ENCODE data around the gene DIABLO. TPM values are rescaled to one million over a fixed set of nuclear protein-coding genes. Genes with fewer than 3 reads are reported as not detected.
"Not testable (repeated sequence)": the region's sequence is repeated elsewhere in the genome, so short reads cannot be mapped to it uniquely, and the experiment has no call there.

Gene DIABLO
- polyA plus RNA-seq, 4 donors: 54.0 to 68.4 (median 57.8) TPM

GRCh38 chr12:122207391-122207790 lies 18.5 kb downstream of the DIABLO start:
- Histone ChIP-seq H3K27me3 (ENCODE audit: control insufficient read depth in 3 of 3, insufficient read depth in 3 of 3, low read length in 3 of 3) (peaks cover 2 to 32% (median 7%) of the 10 kb centered on the region in 3 donors), H3K4me3 (ENCODE audit: low read depth in 1 of 3, low read length in 3 of 3) (no peak overlapping the region), H3K27ac (ENCODE audit: low read depth in 1 of 3, low read length in 2 of 3) (no peak overlapping the region), H3K9me3 (ENCODE audit: control insufficient read depth in 2 of 2, insufficient read depth in 1 of 2, low read depth in 1 of 2, low read length in 1 of 2) (no peaks in the 10 kb centered on the region), H3K4me1 (ENCODE audit: control insufficient read depth in 3 of 3, insufficient read depth in 2 of 3, low read depth in 1 of 3, low read length in 2 of 3) (peaks cover 0 to 6% (median 2%) of the 10 kb centered on the region in 3 donors), H3K36me3 (ENCODE audit: control insufficient read depth in 3 of 3, insufficient read depth in 2 of 3, low read depth in 1 of 3, low read length in 3 of 3) (peaks cover 13 to 52% (median 13%) of the 10 kb centered on the region in 3 donors)
- WGBS, 3 donors: 85 to 92% (median 90%) methylated on average over 8 of the region's 8 CpGs
- no peak for DNase-seq
- FAIRE-seq: no peak

GRCh38 chr12:122206976-122207375 lies 18.9 kb downstream of the DIABLO start:
- no peak overlapping the region for H3K4me3 ChIP-seq (ENCODE audit: low read depth in 1 of 3, low read length in 3 of 3)
- H3K4me1 ChIP-seq (ENCODE audit: control insufficient read depth in 3 of 3, insufficient read depth in 2 of 3, low read depth in 1 of 3, low read length in 2 of 3): peaks cover 0 to 6% (median 2%) of the 10 kb centered on the region in 3 donors
- H3K9me3 ChIP-seq (ENCODE audit: control insufficient read depth in 2 of 2, insufficient read depth in 1 of 2, low read depth in 1 of 2, low read length in 1 of 2): no peaks in the 10 kb centered on the region
- H3K27ac ChIP-seq (ENCODE audit: low read depth in 1 of 3, low read length in 2 of 3): no peak overlapping the region
- peaks cover 2 to 32% (median 7%) of the 10 kb centered on the region in 3 donors for H3K27me3 ChIP-seq (ENCODE audit: control insufficient read depth in 3 of 3, insufficient read depth in 3 of 3, low read length in 3 of 3)
- 84 to 95% (median 86%) methylated on average over 7 to 8 of the region's 8 CpGs for WGBS, 3 donors
- peaks cover 13 to 52% (median 13%) of the 10 kb centered on the region in 3 donors for H3K36me3 ChIP-seq (ENCODE audit: control insufficient read depth in 3 of 3, insufficient read depth in 2 of 3, low read depth in 1 of 3, low read length in 3 of 3)
- DNase-seq (no peak), FAIRE-seq (no peak)

GRCh38 chr12:122206111-122206881 lies 19.6 kb downstream of the DIABLO start:
- peaks cover 13 to 48% (median 13%) of the 10 kb centered on the region in 3 donors for H3K36me3 ChIP-seq (ENCODE audit: control insufficient read depth in 3 of 3, insufficient read depth in 2 of 3, low read depth in 1 of 3, low read length in 3 of 3)
- 55 to 73% (median 57%) methylated on average over 27 of the region's 27 CpGs for WGBS, 3 donors
- H3K27me3 ChIP-seq (ENCODE audit: control insufficient read depth in 3 of 3, insufficient read depth in 3 of 3, low read length in 3 of 3): peaks cover 2 to 32% (median 7%) of the 10 kb centered on the region in 3 donors
- peaks cover 0 to 8% (median 2%) of the 10 kb centered on the region in 3 donors for H3K4me1 ChIP-seq (ENCODE audit: control insufficient read depth in 3 of 3, insufficient read depth in 2 of 3, low read depth in 1 of 3, low read length in 2 of 3)
- FAIRE-seq (no peak), DNase-seq (no peak)
- H3K4me3 ChIP-seq (ENCODE audit: low read depth in 1 of 3, low read length in 3 of 3): no peak overlapping the region
- no peaks in the 10 kb centered on the region for H3K9me3 ChIP-seq (ENCODE audit: control insufficient read depth in 2 of 2, insufficient read depth in 1 of 2, low read depth in 1 of 2, low read length in 1 of 2)
- no peak overlapping the region for H3K27ac ChIP-seq (ENCODE audit: low read depth in 1 of 3, low read length in 2 of 3)

GRCh38 chr12:122205053-122205925 lies 20.6 kb downstream of the DIABLO start:
- FAIRE-seq (no peak), DNase-seq (no peak)
- Histone ChIP-seq H3K27me3 (ENCODE audit: control insufficient read depth in 3 of 3, insufficient read depth in 3 of 3, low read length in 3 of 3) (peaks cover 2 to 35% (median 7%) of the 10 kb centered on the region in 3 donors), H3K4me3 (ENCODE audit: low read depth in 1 of 3, low read length in 3 of 3) (no peak overlapping the region), H3K9me3 (ENCODE audit: control insufficient read depth in 2 of 2, insufficient read depth in 1 of 2, low read depth in 1 of 2, low read length in 1 of 2) (no peaks in the 10 kb centered on the region), H3K27ac (ENCODE audit: low read depth in 1 of 3, low read length in 2 of 3) (no peak overlapping the region), H3K36me3 (ENCODE audit: control insufficient read depth in 3 of 3, insufficient read depth in 2 of 3, low read depth in 1 of 3, low read length in 3 of 3) (peaks cover 13 to 39% (median 13%) of the 10 kb centered on the region in 3 donors), H3K4me1 (ENCODE audit: control insufficient read depth in 3 of 3, insufficient read depth in 2 of 3, low read depth in 1 of 3, low read length in 2 of 3) (peaks cover 0 to 18% (median 2%) of the 10 kb centered on the region in 3 donors)
- WGBS, 3 donors: 34 to 45% (median 45%) methylated on average over 20 to 23 of the region's 23 CpGs

GRCh38 chr12:122204167-122205052 lies 21.4 kb downstream of the DIABLO start:
- H3K27ac ChIP-seq (ENCODE audit: low read depth in 1 of 3, low read length in 2 of 3): no peak overlapping the region
- WGBS, 3 donors: 10 to 22% (median 15%) methylated on average over 27 to 71 of the region's 71 CpGs
- peaks cover 13 to 35% (median 13%) of the 10 kb centered on the region in 3 donors for H3K36me3 ChIP-seq (ENCODE audit: control insufficient read depth in 3 of 3, insufficient read depth in 2 of 3, low read depth in 1 of 3, low read length in 3 of 3)
- DNase-seq (peak in 1 of 2 donors; percentile 36), FAIRE-seq (no peak)
- peak overlapping the region in 1 of 3 donors; percentile 64 for H3K4me3 ChIP-seq (ENCODE audit: low read depth in 1 of 3, low read length in 3 of 3)
- peaks cover 0 to 22% (median 2%) of the 10 kb centered on the region in 3 donors for H3K4me1 ChIP-seq (ENCODE audit: control insufficient read depth in 3 of 3, insufficient read depth in 2 of 3, low read depth in 1 of 3, low read length in 2 of 3)
- peaks cover 6 to 35% (median 7%) of the 10 kb centered on the region in 3 donors for H3K27me3 ChIP-seq (ENCODE audit: control insufficient read depth in 3 of 3, insufficient read depth in 3 of 3, low read length in 3 of 3)
- no peaks in the 10 kb centered on the region for H3K9me3 ChIP-seq (ENCODE audit: control insufficient read depth in 2 of 2, insufficient read depth in 1 of 2, low read depth in 1 of 2, low read length in 1 of 2)

- peaks cover 6 to 35% (median 7%) of the 10 kb centered on the region in 3 donors for H3K27me3 ChIP-seq (ENCODE audit: control insufficient read depth in 3 of 3, insufficient read depth in 3 of 3, low read length in 3 of 3)
- FAIRE-seq (no peak), DNase-seq (peak; percentile 74 to 85)
- 0% methylated on average over 54 to 104 of the region's 104 CpGs for WGBS, 3 donors
- peaks cover 10 to 28% (median 12%) of the 10 kb centered on the region in 3 donors for H3K36me3 ChIP-seq (ENCODE audit: control insufficient read depth in 3 of 3, insufficient read depth in 2 of 3, low read depth in 1 of 3, low read length in 3 of 3)
- no peak within 1 kb of the TSS for H3K27ac ChIP-seq (ENCODE audit: low read depth in 1 of 3, low read length in 2 of 3)
- H3K4me1 ChIP-seq (ENCODE audit: control insufficient read depth in 3 of 3, insufficient read depth in 2 of 3, low read depth in 1 of 3, low read length in 2 of 3): peaks cover 0 to 22% (median 2%) of the 10 kb centered on the region in 3 donors
- H3K4me3 ChIP-seq (ENCODE audit: low read depth in 1 of 3, low read length in 3 of 3): peak within 1 kb of the TSS; percentile 20 to 64 (median 26)
- no peaks in the 10 kb centered on the region for H3K9me3 ChIP-seq (ENCODE audit: control insufficient read depth in 2 of 2, insufficient read depth in 1 of 2, low read depth in 1 of 2, low read length in 1 of 2)
Measured at GRCh38 chr12:122203301-122204166, 22.3 kb downstream of the DIABLO start, which contains the start of gene B3GNT4. Gene B3GNT4 (plus strand): TSS chr12:122203709. CDS start chr12:122204619, 910 bp downstream.

- Histone ChIP-seq H3K27me3 (ENCODE audit: control insufficient read depth in 3 of 3, insufficient read depth in 3 of 3, low read length in 3 of 3) (peaks cover 6 to 35% (median 7%) of the 10 kb centered on the region in 3 donors), H3K4me3 (ENCODE audit: low read depth in 1 of 3, low read length in 3 of 3) (peak overlapping the region in 2 of 3 donors; percentile 20 to 64), H3K36me3 (ENCODE audit: control insufficient read depth in 3 of 3, insufficient read depth in 2 of 3, low read depth in 1 of 3, low read length in 3 of 3) (peaks cover 2 to 22% (median 9%) of the 10 kb centered on the region in 3 donors), H3K4me1 (ENCODE audit: control insufficient read depth in 3 of 3, insufficient read depth in 2 of 3, low read depth in 1 of 3, low read length in 2 of 3) (peaks cover 0 to 22% (median 2%) of the 10 kb centered on the region in 3 donors)
- H3K27ac ChIP-seq (ENCODE audit: low read depth in 1 of 3, low read length in 2 of 3); H3K9me3 ChIP-seq (ENCODE audit: control insufficient read depth in 2 of 2, insufficient read depth in 1 of 2, low read depth in 1 of 2, low read length in 1 of 2); DNase-seq; FAIRE-seq: not testable (repeated sequence)
- 65 to 72% (median 70%) methylated on average over 19 of the region's 19 CpGs for WGBS, 3 donors
Measured at GRCh38 chr12:122202811-122203210, 23.0 kb downstream of the DIABLO start.

Measured in small intestine (tissue), 7 donors.